MM.1S (cell line): Measurements from ENCODE around the gene SPATA9.

ENCODE experiments used
- CTCF ChIP-seq: fragments of 300-600 bp; sonication (generic); IDR thresholded peaks from 2 replicates; pipeline ENCODE4 v1.5.1; 2016; ENCODE audit warnings: antibody characterized with exemption, low read length, mixed read lengths
- EZH2phosphoT487 ChIP-seq: fragments of 300-600 bp; sonication (generic); IDR thresholded peaks from 2 replicates; pipeline ENCODE4 v1.6.1; 2018; ENCODE audit warnings: antibody characterized with exemption, low read length

- TF ChIP-seq CTCF (no peak), EZH2phosphoT487 (no peak)
Observed at GRCh38 chr5:95617057-95617456, 65.7 kb downstream of the SPATA9 start.
